K562 (cell line): ENCODE results near the gene FGFR4. TPM values are rescaled to one million over a fixed set of nuclear protein-coding genes. Genes with fewer than 3 reads are reported as not detected.

ENCODE experiments used
- CEBPZ ChIP-seq: fragments of 150-350 bp; IDR thresholded peaks from 2 replicates; pipeline ENCODE4 v1.6.1; 2014; ENCODE audit warnings: low read depth, mild to moderate bottlenecking, low read length, borderline replicate concordance
- CHD4 ChIP-seq: fragments of 200-600 bp; sonication (generic); IDR thresholded peaks from 3 replicates; pipeline ENCODE4 v1.6.1; 2012; ENCODE audit warnings: low read depth, mild to moderate bottlenecking, mixed read lengths, low read length, inconsistent platforms; ENCODE audit not compliant: insufficient read depth, insufficient replicate concordance, poor library complexity, severe bottlenecking
- CREM ChIP-seq: IDR thresholded peaks from 2 replicates; pipeline ENCODE4 v1.6.1; 2014; ENCODE audit warnings: antibody characterized with exemption, low read depth
- ERF ChIP-seq: fragments of 450-650 bp; formaldehyde crosslinking; IDR thresholded peaks from 2 replicates; pipeline ENCODE4 v1.4.0; 2020; ENCODE audit warnings: mild to moderate bottlenecking, mixed read lengths
- FOXK1 ChIP-seq: sonication (generic); formaldehyde crosslinking; IDR thresholded peaks from 2 replicates; pipeline ENCODE4 v1.8.0; 2022; ENCODE audit warnings: missing genetic modification reagents, mild to moderate bottlenecking, borderline replicate concordance
- HMBOX1 ChIP-seq: sonication (generic); IDR thresholded peaks from 2 replicates; pipeline ENCODE4 v1.6.1; 2016
- HOMEZ ChIP-seq: fragments of 250-450 bp; sonication (Bioruptor Pico); IDR thresholded peaks from 2 replicates; pipeline ENCODE4 v1.4.0; 2020; ENCODE audit warnings: mild to moderate bottlenecking, moderate library complexity
- IFI16 ChIP-seq: fragments of 250-450 bp; sonication (Bioruptor Pico); IDR thresholded peaks from 2 replicates; pipeline ENCODE4 v2.1.2; 2022; ENCODE audit warnings: mild to moderate bottlenecking, inconsistent platforms
- KDM4B ChIP-seq, 2 experiments: fragments of 450-650 bp in 1 of 2; sonication (generic) in 1 of 2; IDR thresholded peaks; 2 replicates each; pipeline ENCODE4 v1.6.1; 2016 to 2017; ENCODE audit warnings: borderline replicate concordance in 2 of 2, antibody characterized with exemption in 1 of 2, low read depth in 1 of 2, mild to moderate bottlenecking in 1 of 2
- LCOR ChIP-seq: sonication (generic); formaldehyde crosslinking; IDR thresholded peaks from 2 replicates; pipeline ENCODE4 v1.8.0; 2022; ENCODE audit warnings: mild to moderate bottlenecking, missing genetic modification reagents
- MBD1 ChIP-seq: fragments of 250-450 bp; sonication (Bioruptor Pico); IDR thresholded peaks from 2 replicates; pipeline ENCODE4 v1.8.0; 2022; ENCODE audit warnings: inconsistent platforms
- MED1 ChIP-seq: sonication (generic); formaldehyde crosslinking; IDR thresholded peaks from 2 replicates; pipeline ENCODE4 v1.8.1; 2023; ENCODE audit warnings: missing genetic modification reagents, borderline replicate concordance
- MTA1 ChIP-seq: fragments of 450-650 bp; IDR thresholded peaks from 2 replicates; pipeline ENCODE4 v1.6.1; 2017; ENCODE audit warnings: borderline replicate concordance
- RFX5 ChIP-seq: IDR thresholded peaks from 2 replicates; pipeline ENCODE4 v1.6.1; 2011; ENCODE audit warnings: low read depth, mild to moderate bottlenecking, improper control_type of control experiment, low read length
- TAL1 ChIP-seq: fragments of 450-650 bp; IDR thresholded peaks from 2 replicates; pipeline ENCODE4 v1.6.1; 2016; ENCODE audit warnings: mild to moderate bottlenecking
- ZBTB17 ChIP-seq: fragments of 450-650 bp; formaldehyde crosslinking; IDR thresholded peaks from 2 replicates; pipeline ENCODE4 v1.4.0; 2020; ENCODE audit warnings: mild to moderate bottlenecking
- ZNF12 ChIP-seq: sonication (generic); formaldehyde crosslinking; IDR thresholded peaks from 2 replicates; pipeline ENCODE4 v1.4.0; 2020; ENCODE audit warnings: mild to moderate bottlenecking, missing genetic modification reagents
- ZNF277 ChIP-seq: fragments of 250-450 bp; sonication (Bioruptor Pico); IDR thresholded peaks from 2 replicates; pipeline ENCODE4 v1.8.0; 2022; ENCODE audit warnings: inconsistent platforms, mild to moderate bottlenecking, moderate library complexity, borderline replicate concordance
- polyA plus RNA-seq, 8 experiments: library from polyadenylated mRNA; depleted of rRNA in 4 of 8; stranded (reverse) in 5 of 8; unstranded in 3 of 8; fragments of >200 nt; fragmentation: Nextera tagmentation in 2 of 8; fragmentation: Illumina TruSeq in 1 of 8; extraction: Ambion mirVana in 2 of 8; extraction: Trizol in 1 of 8; gene quantifications; 2 replicates each; pipeline versions ENCODE4 v1.2.1 to v1.2.3, GENCODE V29; 2011 to 2014; ENCODE audit warnings: inconsistent platforms in 1 of 8, missing spikeins in 1 of 8
- total RNA-seq, 7 experiments: library from RNA; depleted of rRNA in 6 of 7; stranded (reverse); fragments of >200 nt in 6 of 7; fragmentation: Illumina TruSeq in 2 of 7; extraction: Trizol in 2 of 7; gene quantifications; 2 replicates each; pipeline versions ENCODE4 v1.2.1 to v1.2.3, GENCODE V29; 2011 to 2021; ENCODE audit warnings: low replicate concordance in 1 of 7

Gene FGFR4
- total and polyA plus RNA-seq, 9 of the 15 experiments (the other 6 are each of a cell fraction or from before 2014, with no cell fraction given), result 0.76 to 35.4 (median 7.5) TPM

GRCh38 chr5:177086654-177087397, at the start of gene FGFR4 (continued):
- TF ChIP-seq HMBOX1 (no peak), MBD1 (no peak), FOXK1 (0 out of 2 replicates have a peak, but pooled peaks have one; percentile 68), MTA1 (no peak), TAL1 (no peak), HOMEZ (no peak), MED1 (CRISPR knock-in tag) (no peak), RFX5 (no peak), ZNF12 (CRISPR knock-in tag) (no peak; the same call in 1 of the 2 replicates), KDM4B (IDR thresholded peaks at IDR 0.05; ENCODE audit: borderline replicate concordance in 2 of 2, low read depth in 1 of 2) (peak in 1 of 2 experiments; percentile 50; a peak in 1 of 4 replicates), LCOR (0 out of 2 replicates have a peak, but pooled peaks have one; percentile 31), ZBTB17 (CRISPR knock-in tag) (no peak), CHD4 (no peak), CEBPZ (no peak), ERF (CRISPR knock-in tag) (peak; percentile 56; the same call in 1 of the 2 replicates), ZNF277 (CRISPR knock-in tag) (no peak), CREM (peak; percentile 65), IFI16 (no peak)
